ENCODE measurements around the gene CCDC192. TPM values are rescaled to one million over a fixed set of nuclear protein-coding genes. Genes with fewer than 3 reads are reported as not detected.

Gene CCDC192
- polyA plus RNA-seq, 3 donors: not detected

DNA sequence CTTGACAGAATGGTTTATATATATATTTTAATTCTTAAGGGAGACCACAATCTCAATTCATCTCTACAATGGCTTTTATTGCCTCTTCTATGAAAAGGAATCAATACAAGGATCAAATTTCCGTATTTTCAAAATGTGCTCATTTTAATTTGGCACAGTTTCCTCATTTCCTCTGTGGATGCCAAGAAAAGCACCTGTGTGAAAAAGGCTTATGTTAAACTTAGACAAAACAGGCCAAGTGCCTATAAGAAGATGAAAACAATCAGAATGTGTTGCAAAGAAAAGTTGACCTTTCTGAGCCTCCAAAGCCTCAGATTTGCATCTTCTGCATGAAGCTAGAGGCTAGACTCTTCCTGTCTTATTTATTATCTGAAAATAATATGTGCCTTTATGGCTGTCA is 206.6 kb downstream of the CCDC192 start:
- Histone ChIP-seq H2AFZ (ENCODE audit: insufficient read depth, low read depth, low read length, poor library complexity, severe bottlenecking) (no peak overlapping the region), H3K36me3 (replicated peaks in 1 of 2; ENCODE audit: control insufficient read depth in 1 of 2, insufficient read depth in 2 of 2, low read length in 2 of 2) (no peaks in the 10 kb centered on the region), H3K4me1 (ENCODE audit: control insufficient read depth in 1 of 2, insufficient read depth in 2 of 2, low read length in 2 of 2) (no peaks in the 10 kb centered on the region), H3K9me3 (replicated peaks in 1 of 2; ENCODE audit: control insufficient read depth in 1 of 2, insufficient read depth in 1 of 2, low read length in 2 of 2) (no peaks in the 10 kb centered on the region), H4K20me1 (ENCODE audit: insufficient read depth, low read length) (no peaks in the 10 kb centered on the region), H3K79me2 (ENCODE audit: insufficient read depth, low read length) (no peaks in the 10 kb centered on the region), H3K4me2 (replicated peaks; ENCODE audit: extremely low read depth, low read length, poor library complexity, severe bottlenecking) (no peak overlapping the region), H3K27ac (ENCODE audit: low read depth in 1 of 2, low read length in 2 of 2) (no peak overlapping the region), H3K9ac (ENCODE audit: insufficient read depth, low read length, poor library complexity, severe bottlenecking) (no peak overlapping the region), H3K4me3 (replicated peaks in 1 of 3; ENCODE audit: low read depth in 2 of 3, low read length in 3 of 3) (no peak overlapping the region), H3K27me3 (ENCODE audit: control insufficient read depth in 2 of 2, insufficient read depth in 2 of 2, low read length in 2 of 2) (no peaks in the 10 kb centered on the region)
- H3K27me3 Mint-ChIP-seq (ENCODE audit: low read depth in 3 of 3): no peaks in the 10 kb centered on the region
- H3K9me3 Mint-ChIP-seq: no peaks in the 10 kb centered on the region
- H3K4me1 Mint-ChIP-seq: peaks cover 2% of the 10 kb centered on the region
- H3K4me3 Mint-ChIP-seq: no peak overlapping the region
- TF ChIP-seq, protein P1, sequence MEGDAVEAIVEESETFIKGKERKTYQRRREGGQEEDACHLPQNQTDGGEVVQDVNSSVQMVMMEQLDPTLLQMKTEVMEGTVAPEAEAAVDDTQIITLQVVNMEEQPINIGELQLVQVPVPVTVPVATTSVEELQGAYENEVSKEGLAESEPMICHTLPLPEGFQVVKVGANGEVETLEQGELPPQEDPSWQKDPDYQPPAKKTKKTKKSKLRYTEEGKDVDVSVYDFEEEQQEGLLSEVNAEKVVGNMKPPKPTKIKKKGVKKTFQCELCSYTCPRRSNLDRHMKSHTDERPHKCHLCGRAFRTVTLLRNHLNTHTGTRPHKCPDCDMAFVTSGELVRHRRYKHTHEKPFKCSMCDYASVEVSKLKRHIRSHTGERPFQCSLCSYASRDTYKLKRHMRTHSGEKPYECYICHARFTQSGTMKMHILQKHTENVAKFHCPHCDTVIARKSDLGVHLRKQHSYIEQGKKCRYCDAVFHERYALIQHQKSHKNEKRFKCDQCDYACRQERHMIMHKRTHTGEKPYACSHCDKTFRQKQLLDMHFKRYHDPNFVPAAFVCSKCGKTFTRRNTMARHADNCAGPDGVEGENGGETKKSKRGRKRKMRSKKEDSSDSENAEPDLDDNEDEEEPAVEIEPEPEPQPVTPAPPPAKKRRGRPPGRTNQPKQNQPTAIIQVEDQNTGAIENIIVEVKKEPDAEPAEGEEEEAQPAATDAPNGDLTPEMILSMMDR (IDR thresholded peaks at IDR 0.05): no peak
- no CpG with 5 or more reads among the region's 1 CpG for WGBS (ENCODE audit: insufficient coverage)
- DNase-seq: no peak
- no peaks in the 10 kb centered on the region for H3K36me3 Mint-ChIP-seq
- no peak overlapping the region for H3K27ac Mint-ChIP-seq
- intact Hi-C loops (cut with micrococcal nuclease): no loop called here

DNA sequence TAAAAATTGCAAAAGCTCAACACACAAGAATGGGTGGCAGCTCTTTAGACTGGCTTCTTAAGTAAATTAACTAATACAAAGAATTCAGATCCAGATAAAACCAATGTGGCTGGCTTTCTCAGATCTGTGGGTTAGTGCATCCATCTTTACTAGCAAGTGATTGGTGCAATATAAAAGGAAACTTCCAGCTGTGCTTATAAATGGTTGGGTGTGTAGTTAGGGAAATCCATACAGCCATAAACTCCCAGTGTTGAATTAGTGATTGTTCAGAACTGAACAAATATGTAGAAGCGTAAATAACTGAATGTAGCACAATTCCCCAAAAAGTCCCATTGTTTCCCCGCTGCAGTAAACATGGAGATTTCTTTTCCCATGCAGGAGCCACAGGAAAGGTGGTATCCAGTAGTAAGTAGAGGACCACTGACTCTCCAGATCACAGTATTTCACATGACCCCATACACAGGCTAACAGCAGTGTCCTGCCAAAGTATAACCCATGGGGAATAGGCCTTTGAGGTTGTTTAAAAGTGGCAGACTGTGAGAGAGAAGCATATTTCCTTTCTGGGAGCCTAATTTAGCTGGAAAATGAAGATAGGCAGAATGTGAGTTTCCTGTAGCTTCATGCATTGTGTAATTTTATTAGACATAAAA is 207.2 kb downstream of the CCDC192 start:
- Histone ChIP-seq H3K27me3 (ENCODE audit: control insufficient read depth in 2 of 2, insufficient read depth in 2 of 2, low read length in 2 of 2) (no peaks in the 10 kb centered on the region), H3K4me2 (replicated peaks; ENCODE audit: extremely low read depth, low read length, poor library complexity, severe bottlenecking) (no peak overlapping the region), H3K79me2 (ENCODE audit: insufficient read depth, low read length) (no peaks in the 10 kb centered on the region), H3K9ac (ENCODE audit: insufficient read depth, low read length, poor library complexity, severe bottlenecking) (no peak overlapping the region), H3K9me3 (replicated peaks in 1 of 2; ENCODE audit: control insufficient read depth in 1 of 2, insufficient read depth in 1 of 2, low read length in 2 of 2) (no peaks in the 10 kb centered on the region), H3K4me1 (ENCODE audit: control insufficient read depth in 1 of 2, insufficient read depth in 2 of 2, low read length in 2 of 2) (no peaks in the 10 kb centered on the region), H2AFZ (ENCODE audit: insufficient read depth, low read depth, low read length, poor library complexity, severe bottlenecking) (no peak overlapping the region), H4K20me1 (ENCODE audit: insufficient read depth, low read length) (no peaks in the 10 kb centered on the region), H3K36me3 (replicated peaks in 1 of 2; ENCODE audit: control insufficient read depth in 1 of 2, insufficient read depth in 2 of 2, low read length in 2 of 2) (no peaks in the 10 kb centered on the region), H3K4me3 (replicated peaks in 1 of 3; ENCODE audit: low read depth in 2 of 3, low read length in 3 of 3) (no peak overlapping the region), H3K27ac (ENCODE audit: low read depth in 1 of 2, low read length in 2 of 2) (no peak overlapping the region)
- Mint-ChIP-seq H3K36me3 (no peaks in the 10 kb centered on the region), H3K4me1 (peaks cover 2% of the 10 kb centered on the region), H3K27ac (no peak overlapping the region), H3K27me3 (ENCODE audit: low read depth in 3 of 3) (no peaks in the 10 kb centered on the region), H3K9me3 (no peaks in the 10 kb centered on the region), H3K4me3 (no peak overlapping the region)
- TF ChIP-seq, protein P1 (IDR thresholded peaks at IDR 0.05): no peak
- WGBS (ENCODE audit: insufficient coverage): no CpG with 5 or more reads among the region's 2 CpGs
- DNase-seq: no peak
- intact Hi-C loops (cut with micrococcal nuclease): no loop called here
